Uterus (tissue), 2 donors: Measurements from ENCODE around the gene OR9G4.

Source experiments
- CTCF ChIP-seq, 4 experiments: fragments of 200-600 bp in 2 of 4; fragments of 450-650 bp in 2 of 4; sonication (generic) in 2 of 4; IDR thresholded peaks; one replicate each; pipeline ENCODE4 v1.5.1; 2016 to 2019; ENCODE audit warnings: antibody characterized with exemption in 4 of 4, mild to moderate bottlenecking in 2 of 4, moderate library complexity in 1 of 4
- POLR2A ChIP-seq, 2 donors: fragments of 450-650 bp; IDR thresholded peaks; one replicate each; pipeline ENCODE4 v1.6.1; 2016; ENCODE audit warnings: antibody characterized with exemption in 2 of 2, mild to moderate bottlenecking in 1 of 2, moderate library complexity in 1 of 2

GRCh38 chr11:56740886-56741285 lies 7.6 kb downstream of the OR9G4 start:
- TF ChIP-seq POLR2A (IDR thresholded peaks at IDR 0.05): no peak
- TF ChIP-seq CTCF (IDR thresholded peaks at IDR 0.05): no peak
